HepG2 (cell line): ENCODE data around the gene PDK2. TPM values are rescaled to one million over a fixed set of nuclear protein-coding genes. Genes with fewer than 3 reads are reported as not detected.
A peak's percentile ranks its signal among the peaks of the same experiment; 100 is the strongest.

Experiments
- EZH2 ChIP-seq: conservative IDR thresholded peaks from 2 replicates; pipeline ENCODE4 v1.6.1; 2012; ENCODE audit warnings: mild to moderate bottlenecking, low read depth, low read length, moderate library complexity
- GABPB1 ChIP-seq: IDR thresholded peaks from 2 replicates; pipeline ENCODE4 v1.6.1; 2016; ENCODE audit warnings: mild to moderate bottlenecking, missing genetic modification reagents, moderate library complexity, missing compliant biosample characterization
- MAF1 ChIP-seq: sonication (generic); formaldehyde crosslinking; IDR thresholded peaks from 2 replicates; pipeline ENCODE4 v1.5.0; 2020; ENCODE audit warnings: missing genetic modification reagents, borderline replicate concordance
- PITX1 ChIP-seq: sonication (generic); formaldehyde crosslinking; IDR thresholded peaks from 2 replicates; pipeline ENCODE4 v1.5.1; 2020; ENCODE audit warnings: mild to moderate bottlenecking, missing genetic modification reagents
- POLR2A ChIP-seq, 2 experiments: IDR thresholded peaks; 2 replicates each; pipeline ENCODE4 v1.6.1; 2011; ENCODE audit warnings: low read depth in 2 of 2, low read length in 2 of 2, mild to moderate bottlenecking in 1 of 2, moderate library complexity in 1 of 2; ENCODE audit not compliant: insufficient read depth in 1 of 2
- SP140L ChIP-seq: sonication (generic); formaldehyde crosslinking; IDR thresholded peaks from 2 replicates; pipeline ENCODE4 v1.4.0; 2020; ENCODE audit warnings: missing genetic modification reagents, borderline replicate concordance
- TRIM24 ChIP-seq: sonication (generic); formaldehyde crosslinking; IDR thresholded peaks from 2 replicates; pipeline ENCODE4 v1.8.0; 2022; ENCODE audit warnings: mild to moderate bottlenecking, missing genetic modification reagents
- ZBTB8A ChIP-seq: sonication (generic); formaldehyde crosslinking; IDR thresholded peaks from 2 replicates; pipeline ENCODE4 v1.4.0; 2020; ENCODE audit warnings: mild to moderate bottlenecking, low read depth, missing genetic modification reagents, borderline replicate concordance
- ZFY ChIP-seq: sonication (generic); formaldehyde crosslinking; IDR thresholded peaks from 2 replicates; pipeline ENCODE4 v1.4.0; 2020; ENCODE audit warnings: missing genetic modification reagents
- ZNF552 ChIP-seq: sonication (generic); formaldehyde crosslinking; IDR thresholded peaks from 2 replicates; pipeline ENCODE4 v1.9.0; 2022; ENCODE audit warnings: missing genetic modification reagents, mild to moderate bottlenecking, borderline replicate concordance
- ZNF605 ChIP-seq: sonication (generic); formaldehyde crosslinking; IDR thresholded peaks from 2 replicates; pipeline ENCODE4 v1.8.0; 2022; ENCODE audit warnings: mild to moderate bottlenecking, missing genetic modification reagents
- ZNF629 ChIP-seq: sonication (generic); formaldehyde crosslinking; conservative IDR thresholded peaks from 2 replicates; pipeline ENCODE4 v1.5.0; 2020; ENCODE audit warnings: missing genetic modification reagents
- ZSCAN21 ChIP-seq: sonication (generic); formaldehyde crosslinking; IDR thresholded peaks from 2 replicates; pipeline ENCODE4 v1.8.0; 2022; ENCODE audit warnings: mild to moderate bottlenecking, missing genetic modification reagents, moderate library complexity, borderline replicate concordance
- polyA plus RNA-seq, 8 experiments: library from polyadenylated mRNA; depleted of rRNA in 3 of 8; stranded (reverse) in 7 of 8; unstranded in 1 of 8; fragments of >200 nt; fragmentation: Illumina TruSeq in 4 of 8; extraction: Trizol in 4 of 8; gene quantifications; 2 replicates each; pipeline versions ENCODE4 v1.2.1 to v1.2.3, GENCODE V29; 2011 to 2016; ENCODE audit warnings: low read depth in 4 of 8, missing spikeins in 1 of 8, mixed read lengths in 1 of 8; ENCODE audit not compliant: insufficient read depth in 1 of 8
- total RNA-seq, 5 experiments: library from RNA; depleted of rRNA; stranded (reverse); fragments of >200 nt; fragmentation: Illumina TruSeq; extraction: Trizol; gene quantifications; 2 replicates each; pipeline ENCODE4 v1.2.3, GENCODE V29; 2016; ENCODE audit warnings: low read depth in 1 of 5
- TF ChIP-seq, protein P1 (sequence below): sonication (generic); formaldehyde crosslinking; IDR thresholded peaks from 2 replicates; pipeline ENCODE4 v1.8.1; 2023; ENCODE audit warnings: mild to moderate bottlenecking, missing genetic modification reagents
- TF ChIP-seq, protein P2 (sequence below), 2 experiments: sonication (generic) in 1 of 2; formaldehyde crosslinking in 1 of 2; IDR thresholded peaks; 2 replicates each; pipeline versions ENCODE4 v1.5.1 to v1.6.1; 2011 to 2020; ENCODE audit warnings: borderline replicate concordance in 1 of 2, low read depth in 1 of 2, low read length in 1 of 2, mild to moderate bottlenecking in 1 of 2, missing genetic modification reagents in 1 of 2, moderate library complexity in 1 of 2
- TF ChIP-seq, protein P3 (sequence below): sonication (generic); formaldehyde crosslinking; conservative IDR thresholded peaks from 2 replicates; pipeline ENCODE4 v1.4.0; 2020; ENCODE audit warnings: missing genetic modification reagents
- TF ChIP-seq, protein P4 (sequence below): sonication (generic); formaldehyde crosslinking; IDR thresholded peaks from 2 replicates; pipeline ENCODE4 v1.5.1; 2020; ENCODE audit warnings: mild to moderate bottlenecking, missing genetic modification reagents, borderline replicate concordance
- TF ChIP-seq, protein P5 (sequence below): IDR thresholded peaks from 2 replicates; pipeline ENCODE4 v1.6.1; 2012; ENCODE audit warnings: inconsistent platforms

Gene PDK2
- total and polyA plus RNA-seq, 2 of the 13 experiments (the other 11 are each of a cell fraction or from before 2014, with no cell fraction given) = 18.5 to 59.7 TPM

DNA sequence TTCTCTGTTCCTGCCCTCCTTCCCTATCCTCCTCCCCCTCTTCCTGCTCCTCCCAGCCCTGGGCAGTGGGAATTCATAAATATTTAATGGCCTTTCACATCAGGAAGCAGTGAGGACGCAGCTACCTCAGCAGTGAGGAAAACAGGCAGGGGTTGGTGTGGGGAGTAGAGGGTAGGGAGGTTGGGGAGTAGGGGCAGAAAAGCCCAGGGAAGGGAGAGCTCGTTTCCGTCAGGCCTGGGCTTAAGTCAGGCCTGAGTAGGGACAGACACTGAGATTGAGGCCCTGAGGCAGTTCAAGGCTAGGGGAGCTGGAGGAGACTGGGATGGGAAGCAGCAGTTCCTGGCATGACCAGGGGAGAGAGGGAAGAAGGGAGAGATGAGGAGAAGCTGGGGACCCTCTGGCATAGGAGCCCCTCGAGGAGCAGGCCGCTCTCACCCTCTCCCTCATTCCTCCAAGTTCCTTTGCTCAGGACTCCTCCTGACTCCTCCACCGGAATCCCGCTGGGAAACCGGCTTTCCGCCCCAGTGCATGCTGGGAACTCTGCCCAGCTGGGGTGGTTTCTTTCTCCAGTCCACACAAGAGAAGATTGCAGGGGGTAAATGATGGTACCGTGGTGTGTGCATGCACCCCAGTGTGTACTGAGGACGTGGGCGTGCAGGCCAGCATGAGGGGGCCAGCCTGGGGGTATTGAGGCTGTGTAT is 28.6 kb downstream of the PDK2 start (continued):
- TF ChIP-seq ZBTB8A (CRISPR knock-in tag) = no peak
- TF ChIP-seq SP140L (CRISPR knock-in tag) = no peak
- TF ChIP-seq, protein P1, sequence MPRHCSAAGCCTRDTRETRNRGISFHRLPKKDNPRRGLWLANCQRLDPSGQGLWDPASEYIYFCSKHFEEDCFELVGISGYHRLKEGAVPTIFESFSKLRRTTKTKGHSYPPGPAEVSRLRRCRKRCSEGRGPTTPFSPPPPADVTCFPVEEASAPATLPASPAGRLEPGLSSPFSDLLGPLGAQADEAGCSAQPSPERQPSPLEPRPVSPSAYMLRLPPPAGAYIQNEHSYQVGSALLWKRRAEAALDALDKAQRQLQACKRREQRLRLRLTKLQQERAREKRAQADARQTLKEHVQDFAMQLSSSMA (CRISPR knock-in tag) = no peak
- TF ChIP-seq, protein P2, sequence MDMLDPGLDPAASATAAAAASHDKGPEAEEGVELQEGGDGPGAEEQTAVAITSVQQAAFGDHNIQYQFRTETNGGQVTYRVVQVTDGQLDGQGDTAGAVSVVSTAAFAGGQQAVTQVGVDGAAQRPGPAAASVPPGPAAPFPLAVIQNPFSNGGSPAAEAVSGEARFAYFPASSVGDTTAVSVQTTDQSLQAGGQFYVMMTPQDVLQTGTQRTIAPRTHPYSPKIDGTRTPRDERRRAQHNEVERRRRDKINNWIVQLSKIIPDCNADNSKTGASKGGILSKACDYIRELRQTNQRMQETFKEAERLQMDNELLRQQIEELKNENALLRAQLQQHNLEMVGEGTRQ (IDR thresholded peaks at IDR 0.05; ENCODE audit: low read depth, low read length) = no peak
- TF ChIP-seq, protein P2 (CRISPR knock-in tag; IDR thresholded peaks at IDR 0.05; ENCODE audit: borderline replicate concordance) = no peak
- TF ChIP-seq ZSCAN21 (CRISPR knock-in tag) = no peak
- no peak for TF ChIP-seq MAF1 (CRISPR knock-in tag)
- TF ChIP-seq ZNF629 (CRISPR knock-in tag) = no peak
- TF ChIP-seq, protein P3, sequence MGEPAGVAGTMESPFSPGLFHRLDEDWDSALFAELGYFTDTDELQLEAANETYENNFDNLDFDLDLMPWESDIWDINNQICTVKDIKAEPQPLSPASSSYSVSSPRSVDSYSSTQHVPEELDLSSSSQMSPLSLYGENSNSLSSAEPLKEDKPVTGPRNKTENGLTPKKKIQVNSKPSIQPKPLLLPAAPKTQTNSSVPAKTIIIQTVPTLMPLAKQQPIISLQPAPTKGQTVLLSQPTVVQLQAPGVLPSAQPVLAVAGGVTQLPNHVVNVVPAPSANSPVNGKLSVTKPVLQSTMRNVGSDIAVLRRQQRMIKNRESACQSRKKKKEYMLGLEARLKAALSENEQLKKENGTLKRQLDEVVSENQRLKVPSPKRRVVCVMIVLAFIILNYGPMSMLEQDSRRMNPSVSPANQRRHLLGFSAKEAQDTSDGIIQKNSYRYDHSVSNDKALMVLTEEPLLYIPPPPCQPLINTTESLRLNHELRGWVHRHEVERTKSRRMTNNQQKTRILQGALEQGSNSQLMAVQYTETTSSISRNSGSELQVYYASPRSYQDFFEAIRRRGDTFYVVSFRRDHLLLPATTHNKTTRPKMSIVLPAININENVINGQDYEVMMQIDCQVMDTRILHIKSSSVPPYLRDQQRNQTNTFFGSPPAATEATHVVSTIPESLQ (CRISPR knock-in tag) = no peak
- TF ChIP-seq ZNF552 (CRISPR knock-in tag) = no peak
- 0 out of 2 replicates have a peak, but pooled peaks have one; percentile 18 for TF ChIP-seq PITX1 (CRISPR knock-in tag)
- 0 out of 2 replicates have a peak, but pooled peaks have one; percentile 26 for TF ChIP-seq GABPB1
- peak; percentile 45; the same call in 1 of the 2 replicates for TF ChIP-seq ZNF605
- TF ChIP-seq ZFY (CRISPR knock-in tag) = peak; percentile 67
- peak in 1 of 2 experiments; percentile 40; a peak in 1 of 4 replicates for TF ChIP-seq POLR2A (IDR thresholded peaks at IDR 0.05; ENCODE audit: insufficient read depth in 1 of 2, low read depth in 2 of 2, low read length in 2 of 2)
- TF ChIP-seq, protein P4, sequence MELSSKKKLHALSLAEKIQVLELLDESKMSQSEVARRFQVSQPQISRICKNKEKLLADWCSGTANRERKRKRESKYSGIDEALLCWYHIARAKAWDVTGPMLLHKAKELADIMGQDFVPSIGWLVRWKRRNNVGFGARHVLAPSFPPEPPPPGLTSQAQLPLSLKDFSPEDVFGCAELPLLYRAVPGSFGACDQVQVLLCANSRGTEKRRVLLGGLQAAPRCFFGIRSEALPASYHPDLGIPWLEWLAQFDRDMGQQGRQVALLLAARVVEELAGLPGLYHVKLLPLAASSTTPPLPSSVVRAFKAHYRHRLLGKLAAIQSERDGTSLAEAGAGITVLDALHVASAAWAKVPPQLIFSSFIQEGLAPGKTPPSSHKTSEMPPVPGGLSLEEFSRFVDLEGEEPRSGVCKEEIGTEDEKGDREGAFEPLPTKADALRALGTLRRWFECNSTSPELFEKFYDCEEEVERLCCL = no peak
- TF ChIP-seq EZH2 = no peak
- no peak for TF ChIP-seq TRIM24 (CRISPR knock-in tag)
- TF ChIP-seq, protein P5, sequence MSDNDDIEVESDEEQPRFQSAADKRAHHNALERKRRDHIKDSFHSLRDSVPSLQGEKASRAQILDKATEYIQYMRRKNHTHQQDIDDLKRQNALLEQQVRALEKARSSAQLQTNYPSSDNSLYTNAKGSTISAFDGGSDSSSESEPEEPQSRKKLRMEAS = peak; percentile 28; the same call in 1 of the 2 replicates
